NCI-H2196 treated with DMSO at 0.1 percent for 48 hours (cell line): ENCODE results near the gene KRT81.

Experiments used
- DNase-seq: peaks from one replicate; lab custom pipeline; 2025; ENCODE audit not compliant: unreplicated experiment; lab: John Stamatoyannopoulos, UW

The KRT81 gene

GRCh38 chr12:52291267-52291935 is at the start of gene KRT81:
TSS of gene KRT81 (minus strand) at chr12:52291534. CDS start at chr12:52291465, 69 bp downstream.
- no peak for DNase-seq

- no peak for DNase-seq
Observed at GRCh38 chr12:52338241-52338960, 47.1 kb upstream of the KRT81 start.

DNA sequence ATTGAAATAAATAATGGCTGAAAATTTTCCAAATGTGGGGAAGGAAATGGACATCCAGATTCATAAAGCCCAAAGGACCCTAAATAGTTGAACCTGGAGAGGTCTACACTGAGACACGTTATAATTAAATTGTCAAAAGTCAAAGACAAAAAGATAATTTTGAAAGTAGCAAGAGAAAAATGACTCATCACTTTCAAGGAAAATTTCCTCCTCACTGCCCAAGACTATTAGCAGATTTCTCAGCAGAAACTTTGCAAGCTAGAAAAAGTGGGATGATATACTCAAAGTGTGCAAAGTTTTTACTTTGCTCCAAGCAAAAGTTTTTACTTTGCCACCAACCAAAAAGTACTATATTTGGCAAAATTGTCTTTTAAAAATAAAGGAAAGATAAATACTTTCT is 45.7 kb upstream of the KRT81 start:
- DNase-seq: no peak

DNA sequence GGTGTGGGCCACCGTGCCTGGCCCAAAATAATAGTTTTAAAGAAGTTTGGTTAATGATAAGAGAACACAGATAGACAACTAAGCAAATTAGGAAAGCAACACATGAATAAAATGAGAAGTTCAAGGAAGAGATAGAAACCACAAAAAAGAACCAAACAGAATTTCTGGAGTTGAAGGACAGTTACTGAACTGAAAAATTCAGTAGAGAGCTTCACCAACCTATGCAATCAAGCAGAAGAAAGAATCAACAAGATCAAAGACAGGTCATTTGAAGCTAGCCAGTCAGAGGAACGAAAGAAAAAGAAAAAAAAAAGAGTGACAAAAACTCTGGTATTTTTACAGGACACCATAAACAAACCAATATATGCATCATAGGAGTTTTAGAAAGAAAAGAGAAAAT is 45.3 kb upstream of the KRT81 start:
- DNase-seq: no peak

- peak; percentile 91 for DNase-seq
Observed at GRCh38 chr12:52335598-52336262, 44.4 kb upstream of the KRT81 start.

DNA sequence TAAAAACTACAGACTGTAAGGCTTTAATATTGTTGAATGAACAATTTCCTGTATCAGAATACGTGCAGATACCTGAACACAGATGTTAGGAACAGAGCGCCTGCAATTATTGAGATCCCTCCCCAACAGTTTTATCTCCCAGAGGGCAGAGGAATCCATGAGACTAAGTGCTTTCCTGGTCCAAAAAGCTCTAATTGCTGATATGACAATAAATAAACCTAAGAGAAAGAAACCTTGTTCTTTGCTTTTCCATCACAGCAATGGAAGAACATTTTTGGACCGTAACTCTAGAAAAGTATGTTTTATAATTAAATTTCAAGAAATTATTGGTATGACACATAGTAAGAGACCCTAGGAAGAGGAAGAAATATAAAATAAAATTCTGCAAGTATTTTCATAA is 42.9 kb upstream of the KRT81 start:
- DNase-seq: no peak

- no peak for DNase-seq
Observed at GRCh38 chr12:52333321-52333720, 42.0 kb upstream of the KRT81 start.

DNA sequence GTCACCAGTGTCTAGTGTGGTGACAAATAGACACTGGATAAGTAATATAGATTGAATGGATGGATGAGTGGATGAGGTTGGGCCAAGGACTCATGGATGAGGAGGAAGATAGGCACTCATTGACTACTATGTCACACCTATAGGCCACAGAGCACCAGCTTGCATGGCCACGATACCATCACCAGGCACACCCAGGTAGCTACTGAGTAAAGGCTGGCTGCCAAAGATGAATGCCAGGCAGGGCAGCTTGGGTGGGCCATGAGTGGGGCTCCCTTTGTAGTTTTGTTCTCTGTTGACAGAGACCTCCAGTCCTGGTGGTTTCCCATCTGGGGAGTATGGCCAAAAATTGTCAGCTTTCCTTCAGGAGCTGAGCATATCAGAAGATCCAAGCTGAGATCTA is 41.0 kb upstream of the KRT81 start:
- DNase-seq: no peak

- DNase-seq: no peak
Observed at GRCh38 chr12:52331833-52332232, 40.5 kb upstream of the KRT81 start.

DNA sequence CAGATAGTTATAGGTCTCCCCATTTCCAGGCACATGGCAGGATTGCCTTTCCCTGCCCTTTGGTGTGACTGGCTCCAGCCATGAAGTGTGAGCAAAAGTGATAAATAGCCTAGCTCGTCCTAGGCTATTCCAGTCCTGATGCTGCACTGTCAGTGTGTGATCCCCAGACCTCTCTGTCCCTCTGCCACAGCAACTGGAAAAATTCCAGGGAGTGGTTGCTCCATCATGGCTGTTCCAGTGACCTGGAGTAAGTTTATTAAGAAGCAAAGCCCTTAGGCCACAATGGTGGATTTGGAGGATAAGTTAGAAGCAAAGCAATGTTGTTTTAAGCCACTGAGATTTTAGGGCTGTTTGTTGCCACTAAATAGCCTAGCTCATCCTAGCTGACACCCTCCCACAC is 39.7 kb upstream of the KRT81 start:
- DNase-seq: no peak

DNA sequence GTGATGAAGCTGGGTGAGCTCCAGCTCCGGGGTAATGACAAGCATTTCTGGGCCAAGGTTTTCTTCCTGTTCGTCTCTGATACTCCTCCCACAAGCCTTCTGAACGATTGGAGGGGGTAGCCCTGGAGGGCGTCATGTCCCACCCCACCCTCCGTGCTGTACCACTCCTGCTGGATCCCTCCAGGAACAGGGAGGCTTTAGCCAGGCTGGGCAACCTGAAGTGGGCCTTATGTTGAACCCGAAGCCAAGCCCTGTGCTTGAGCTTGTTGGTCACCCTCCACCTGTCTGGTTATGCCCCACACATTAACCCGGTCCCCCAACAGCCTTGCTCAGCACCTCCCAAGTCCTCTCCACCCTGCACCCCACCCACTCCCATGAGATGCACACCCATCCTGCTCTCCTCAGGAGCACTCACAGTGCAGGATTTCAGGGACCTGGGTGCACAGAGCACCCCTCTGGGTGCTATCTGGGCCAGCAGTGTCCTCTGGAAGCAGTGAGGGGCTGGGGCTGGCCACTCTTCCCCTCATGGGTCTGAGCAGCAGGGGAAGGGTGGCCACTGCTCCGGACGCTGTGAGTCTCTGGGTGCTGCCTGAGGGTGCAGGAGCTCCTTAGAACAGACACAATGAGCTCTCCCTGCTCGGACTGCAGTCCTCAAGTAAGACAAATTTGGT is 36.6 kb upstream of the KRT81 start:
- no peak for DNase-seq

- peak; percentile 95 for DNase-seq
Observed at GRCh38 chr12:52327052-52327829, 35.9 kb upstream of the KRT81 start.

GRCh38 chr12:52324153-52324444 is 32.8 kb upstream of the KRT81 start:
- no peak for DNase-seq

- no peak for DNase-seq
Observed at GRCh38 chr12:52323416-52324152, 32.2 kb upstream of the KRT81 start.

- no peak for DNase-seq
Observed at GRCh38 chr12:52323001-52323400, 31.7 kb upstream of the KRT81 start.

- no peak for DNase-seq
Observed at GRCh38 chr12:52322069-52322468, 30.7 kb upstream of the KRT81 start.

DNA sequence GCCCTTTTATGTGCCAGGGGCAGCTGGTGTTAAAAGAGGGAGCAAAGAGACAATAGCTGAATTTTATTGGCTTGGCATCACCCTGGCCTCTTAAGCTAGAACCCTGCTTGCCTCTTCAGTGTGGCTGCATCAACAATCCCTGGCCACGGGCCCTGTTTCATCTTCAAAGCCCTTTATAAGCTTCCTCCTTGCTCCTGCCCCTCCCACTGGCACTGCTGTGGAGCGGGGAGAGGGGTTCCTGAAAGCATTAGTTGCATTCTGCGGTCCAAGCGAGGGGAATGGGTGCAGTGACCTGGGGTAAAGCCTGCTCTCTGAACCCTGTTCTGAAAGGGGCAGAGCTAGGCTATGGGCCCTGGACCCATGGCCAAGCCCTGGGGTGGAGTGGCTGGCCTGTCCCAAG is 30.1 kb upstream of the KRT81 start:
- DNase-seq: peak; percentile 85

GRCh38 chr12:52320784-52321400 is 29.6 kb upstream of the KRT81 start, which contains the start of gene KRT83:
TSS of gene KRT83 (minus strand) at chr12:52321398. CDS start at chr12:52321335, 63 bp downstream.
- DNase-seq: no peak

- no peak for DNase-seq
Observed at GRCh38 chr12:52319097-52319496, 27.8 kb upstream of the KRT81 start.
